ENCODE data around the gene CRYBA2. TPM values are rescaled to one million over a fixed set of nuclear protein-coding genes. Genes with fewer than 3 reads are reported as not detected.

The CRYBA2 gene
- total RNA-seq, 1 donor = not detected

GRCh38 chr2:218995972-218996711, 2.9 kb upstream of the CRYBA2 start:
- peak; percentile 74 for DNase-seq (ENCODE audit: low read depth)
- peak; percentile 82 for TF ChIP-seq CTCF (IDR thresholded peaks at IDR 0.05; ENCODE audit: insufficient read depth, low read length)
- peak overlapping the region; percentile 59 for H3K4me3 ChIP-seq (ENCODE audit: low read depth, low read length)

- peak; percentile 6 for TF ChIP-seq CTCF (IDR thresholded peaks at IDR 0.05; ENCODE audit: insufficient read depth, low read length)
- DNase-seq (ENCODE audit: low read depth) = no peak
- H3K4me3 ChIP-seq (ENCODE audit: low read depth, low read length) = no peak overlapping the region
Observed at GRCh38 chr2:218995561-218995960, 2.3 kb upstream of the CRYBA2 start.

GRCh38 chr2:218992703-218993344, 398 bp downstream of the CRYBA2 start:
- no peak for DNase-seq (ENCODE audit: low read depth)
- TF ChIP-seq CTCF (IDR thresholded peaks at IDR 0.05; ENCODE audit: insufficient read depth, low read length) = no peak
- no peak overlapping the region for H3K4me3 ChIP-seq (ENCODE audit: low read depth, low read length)

GRCh38 chr2:218992196-218992595, 1.0 kb downstream of the CRYBA2 start:
- no peak for DNase-seq (ENCODE audit: low read depth)
- TF ChIP-seq CTCF (IDR thresholded peaks at IDR 0.05; ENCODE audit: insufficient read depth, low read length) = no peak
- H3K4me3 ChIP-seq (ENCODE audit: low read depth, low read length) = no peak overlapping the region

GRCh38 chr2:218991674-218992168, 1.5 kb downstream of the CRYBA2 start:
- TF ChIP-seq CTCF (IDR thresholded peaks at IDR 0.05; ENCODE audit: insufficient read depth, low read length) = no peak
- H3K4me3 ChIP-seq (ENCODE audit: low read depth, low read length) = no peak overlapping the region
- DNase-seq (ENCODE audit: low read depth) = peak; percentile 37

GRCh38 chr2:218990612-218991011, 2.6 kb downstream of the CRYBA2 start:
- H3K4me3 ChIP-seq (ENCODE audit: low read depth, low read length) = no peak overlapping the region
- DNase-seq (ENCODE audit: low read depth) = no peak
- TF ChIP-seq CTCF (IDR thresholded peaks at IDR 0.05; ENCODE audit: insufficient read depth, low read length) = no peak
